Astrocyte of the cerebellum (primary cell): Measurements from ENCODE around the gene MYO5A.
"Not testable (repeated sequence)": the region's sequence is repeated elsewhere in the genome, so short reads cannot be mapped to it uniquely, and the experiment has no call there.

ENCODE experiments used
- DNase-seq: peaks from one replicate; pipeline ENCODE4 v3.0.0-alpha.2; 2011; ENCODE audit warnings: low read depth
- H3K4me3 ChIP-seq: 2 replicates; pipeline ENCODE4 v1.5.1; 2011; ENCODE audit warnings: mild to moderate bottlenecking, low read depth, low read length, moderate library complexity
- CTCF ChIP-seq: IDR thresholded peaks from 2 replicates; pipeline ENCODE4 v1.5.1; 2012; ENCODE audit warnings: low read length, low read depth, moderate library complexity, mild to moderate bottlenecking; ENCODE audit errors: missing control alignments
- in situ Hi-C: cut with HindIII; loops from 2 replicates; pipeline ENCODE4 v1.10.0; 2017; ENCODE audit warnings: low sequenced_read_pairs

Gene MYO5A

GRCh38 chr15:52496175-52496574, 32.5 kb downstream of the MYO5A start:
- no peak for TF ChIP-seq CTCF
- H3K4me3 ChIP-seq, result no peak overlapping the region
- in situ Hi-C loops, result no loop called here
- DNase-seq, result no peak

GRCh38 chr15:52495125-52495524, 33.6 kb downstream of the MYO5A start:
- in situ Hi-C loops, result no loop called here
- no peak for TF ChIP-seq CTCF
- no peak for DNase-seq
- H3K4me3 ChIP-seq, result no peak overlapping the region

- TF ChIP-seq CTCF, result no peak
- no peak for DNase-seq
- in situ Hi-C loops, result no loop called here
- no peak overlapping the region for H3K4me3 ChIP-seq
Measured at GRCh38 chr15:52493968-52494367, 34.7 kb downstream of the MYO5A start.

- in situ Hi-C loops, result no loop called here
- DNase-seq, result no peak
- H3K4me3 ChIP-seq, result no peak overlapping the region
- no peak for TF ChIP-seq CTCF
Measured at GRCh38 chr15:52492132-52492531, 36.5 kb downstream of the MYO5A start.

- no peak for TF ChIP-seq CTCF
- H3K4me3 ChIP-seq, result no peak overlapping the region
- in situ Hi-C loops, result no loop called here
- no peak for DNase-seq
Measured at GRCh38 chr15:52491472-52491871, 37.2 kb downstream of the MYO5A start.

GRCh38 chr15:52489430-52489829, 39.2 kb downstream of the MYO5A start:
- in situ Hi-C loops, DNase-seq, H3K4me3 ChIP-seq: not testable (repeated sequence)

- DNase-seq, result no peak
- in situ Hi-C loops, result no loop called here
- no peak for TF ChIP-seq CTCF
Measured at GRCh38 chr15:52488830-52489229, 39.9 kb downstream of the MYO5A start.

More at GRCh38 chr15:52488830-52489229, 39.9 kb downstream of the MYO5A start:
- H3K4me3 ChIP-seq, result no peak overlapping the region
